HCT116 (cell line): Measurements from ENCODE around the gene PDE4C. TPM values are rescaled to one million over a fixed set of nuclear protein-coding genes. Genes with fewer than 3 reads are reported as not detected.

Experiments
- total RNA-seq: library from RNA; stranded (reverse); gene quantifications from one replicate; pipeline ENCODE4 v1.2.1, GENCODE V29; 2021; ENCODE audit not compliant: unreplicated experiment

PDE4C gene
- total RNA-seq, 1 experiment from 2014 or later, result 1.5 TPM

Other genes with a start within 250 kb of the PDE4C start
- gene ARRDC2, start 218.3 kb downstream of the PDE4C start, total RNA-seq, result 36.5 TPM
- gene IL12RB1, start 139.5 kb downstream of the PDE4C start, total RNA-seq, result not detected
- gene MAST3, start 128.7 kb downstream of the PDE4C start, total RNA-seq, result 14.2 TPM
- gene PIK3R2, start 73.3 kb downstream of the PDE4C start, total RNA-seq, result 53.4 TPM
- 64.6 TPM for gene IFI30, start 52.6 kb downstream of the PDE4C start, total RNA-seq
- 18.7 TPM for gene MPV17L2, start 33.2 kb downstream of the PDE4C start, total RNA-seq
- 10.6 TPM for gene RAB3A, start 22.4 kb downstream of the PDE4C start, total RNA-seq
- gene IQCN, start 48.0 kb upstream of the PDE4C start, total RNA-seq, result 4.8 TPM
- 221 TPM for gene JUND, start 55.2 kb upstream of the PDE4C start, total RNA-seq
- gene LSM4, start 96.6 kb upstream of the PDE4C start, total RNA-seq, result 400 TPM
- gene PGPEP1, start 114.2 kb upstream of the PDE4C start, total RNA-seq, result 30.9 TPM
- gene GDF15, start 159.7 kb upstream of the PDE4C start, total RNA-seq, result 425 TPM
- 0.12 TPM for gene LRRC25, start 171.2 kb upstream of the PDE4C start, total RNA-seq
- 164 TPM for gene SSBP4, start 193.0 kb upstream of the PDE4C start, total RNA-seq
- 365 TPM for gene ISYNA1, start 211.7 kb upstream of the PDE4C start, total RNA-seq